Ureter (tissue), 1 donor: Measurements from ENCODE around the gene SPATA3. TPM values are rescaled to one million over a fixed set of nuclear protein-coding genes. Genes with fewer than 3 reads are reported as not detected.

Source experiments
- DNase-seq: peaks from one replicate; pipeline ENCODE4 v3.0.0-alpha.2; 2020; ENCODE audit warnings: low spot score
- total RNA-seq: library from RNA; stranded (reverse); gene quantifications from one replicate; pipeline ENCODE4 v1.2.4, GENCODE V29; 2023
- donor health status: DM: yes; HTN: yes; CAD: no.

The SPATA3 gene
- total RNA-seq, 1 donor from 2014 or later, result not detected

- no peak for DNase-seq
Measured at GRCh38 chr2:231049286-231050017, 53.5 kb downstream of the SPATA3 start.

- DNase-seq, result no peak
Measured at GRCh38 chr2:231050018-231050901, 54.3 kb downstream of the SPATA3 start.

GRCh38 chr2:231051116-231051515 lies 55.2 kb downstream of the SPATA3 start:
- DNase-seq, result no peak

- peak; percentile 78 for DNase-seq
Measured at GRCh38 chr2:231052494-231053451, 56.9 kb downstream of the SPATA3 start.

- no peak for DNase-seq
Measured at GRCh38 chr2:231053846-231054245, 57.9 kb downstream of the SPATA3 start.

- DNase-seq, result peak; percentile 93
Measured at GRCh38 chr2:231056453-231057416, 60.8 kb downstream of the SPATA3 start, which contains the start of gene PSMD1. PSMD1 (plus strand) TSS chr2:231056867; CDS start chr2:231057026, 159 bp downstream.

GRCh38 chr2:231057590-231057989 lies 61.7 kb downstream of the SPATA3 start:
- DNase-seq, result no peak

Other genes with a start within 250 kb of the SPATA3 start
- gene ITM2C, start 131.2 kb upstream of the SPATA3 start, total RNA-seq, result 227 TPM
- 0.39 TPM for gene GPR55, start 70.9 kb upstream of the SPATA3 start, total RNA-seq
- 1.0 TPM for gene C2orf72, start 41.4 kb downstream of the SPATA3 start, total RNA-seq
- gene PSMD1, start 60.7 kb downstream of the SPATA3 start, total RNA-seq, result 102 TPM
- gene HTR2B, start 128.9 kb downstream of the SPATA3 start, total RNA-seq, result 0.44 TPM
- 16.0 TPM for gene ARMC9, start 202.5 kb downstream of the SPATA3 start, total RNA-seq